Caco-2 (cell line): ENCODE results near the gene TXNDC5. TPM values are rescaled to one million over a fixed set of nuclear protein-coding genes. Genes with fewer than 3 reads are reported as not detected.

Experiments
- BruUV-seq: library from RNA; stranded (reverse); fragments of 400-500 nt; replicated peaks from 2 replicates; lab custom pipeline; 2021; lab: Mats Ljungman, UMichigan
- CTCF ChIA-PET: fragments of 300-600 bp; sonication (Branson Sonifier 250); formaldehyde crosslinking; loops from one replicate; lab custom pipeline; 2022; ENCODE audit warnings: antibody characterized with exemption; lab: Charles Lee
- POLR2A ChIA-PET: fragments of 300-600 bp; sonication (Branson Sonifier 250); formaldehyde crosslinking; loops from one replicate; lab custom pipeline; 2022; ENCODE audit warnings: antibody characterized with exemption; lab: Charles Lee
- DNase-seq, 2 experiments: peaks; one replicate each; pipeline versions ENCODE4 v3.0.0 to v3.0.0-alpha.2; 2020 to 2022
- H3K27me3 ChIP-seq: replicated peaks from 2 replicates; pipeline ENCODE4 v1.6.0; 2011; ENCODE audit warnings: low read length; ENCODE audit not compliant: control insufficient read depth, insufficient read depth
- H3K36me3 ChIP-seq: 2 replicates; pipeline ENCODE4 v1.5.1; 2011; ENCODE audit warnings: low read length; ENCODE audit not compliant: control insufficient read depth, insufficient read depth
- H3K4me1 ChIP-seq: fragments of 250-450 bp; sonication (Bioruptor Pico); 2 replicates; pipeline ENCODE4 v1.5.1; 2020; ENCODE audit warnings: mild to moderate bottlenecking
- H3K4me3 ChIP-seq: 2 replicates; pipeline ENCODE4 v1.5.1; 2011; ENCODE audit warnings: low read depth, mild to moderate bottlenecking, control low read depth, low read length
- H3K9me3 ChIP-seq: fragments of 250-450 bp; sonication (Bioruptor Pico); 2 replicates; pipeline ENCODE4 v1.5.1; 2020; ENCODE audit warnings: mild to moderate bottlenecking, moderate library complexity
- H3K27ac Mint-ChIP-seq: one replicate; pipeline ENCODE4 v1.8.0; 2022; ENCODE audit warnings: mixed read lengths; ENCODE audit not compliant: unreplicated experiment
- H3K27me3 Mint-ChIP-seq: one replicate; pipeline ENCODE4 v1.8.0; 2022; ENCODE audit warnings: mixed read lengths; ENCODE audit not compliant: insufficient read depth, unreplicated experiment
- H3K36me3 Mint-ChIP-seq: one replicate; pipeline ENCODE4 v1.8.0; 2022; ENCODE audit warnings: mild to moderate bottlenecking, mixed read lengths; ENCODE audit not compliant: insufficient read depth, unreplicated experiment
- H3K4me1 Mint-ChIP-seq: one replicate; pipeline ENCODE4 v1.8.0; 2022; ENCODE audit warnings: low read depth, mixed read lengths; ENCODE audit not compliant: unreplicated experiment
- H3K4me3 Mint-ChIP-seq: one replicate; pipeline ENCODE4 v1.8.0; 2022; ENCODE audit warnings: mild to moderate bottlenecking, moderate library complexity, mixed read lengths; ENCODE audit not compliant: unreplicated experiment
- H3K9me3 Mint-ChIP-seq: one replicate; pipeline ENCODE4 v1.8.0; 2022; ENCODE audit warnings: mixed read lengths; ENCODE audit not compliant: unreplicated experiment
- CTCF ChIP-seq, 2 experiments: fragments of 200-600 bp in 1 of 2; IDR thresholded peaks; 1 replicate in 1 of 2; 2 replicates in 1 of 2; pipeline versions ENCODE4 v1.5.1 to v1.8.0; 2011 to 2022; ENCODE audit warnings: antibody characterized with exemption in 1 of 2, control low read depth in 1 of 2, inconsistent platforms in 1 of 2, low read depth in 1 of 2, low read length in 1 of 2, mild to moderate bottlenecking in 1 of 2, moderate library complexity in 1 of 2; ENCODE audit not compliant: insufficient read depth in 1 of 2, severe bottlenecking in 1 of 2, unreplicated experiment in 1 of 2
- intact Hi-C: fragments of 100-400 bp; cut with micrococcal nuclease; formaldehyde crosslinking; loops from one replicate; pipeline ENCODE4 v1.10.0; 2022; ENCODE audit not compliant: unreplicated experiment
- total RNA-seq: library from RNA; stranded (reverse); gene quantifications from 2 replicates; pipeline ENCODE4 v1.2.3, GENCODE V29; 2022

Gene TXNDC5
- total RNA-seq, 1 experiment from 2014 or later, result 117 TPM

DNA sequence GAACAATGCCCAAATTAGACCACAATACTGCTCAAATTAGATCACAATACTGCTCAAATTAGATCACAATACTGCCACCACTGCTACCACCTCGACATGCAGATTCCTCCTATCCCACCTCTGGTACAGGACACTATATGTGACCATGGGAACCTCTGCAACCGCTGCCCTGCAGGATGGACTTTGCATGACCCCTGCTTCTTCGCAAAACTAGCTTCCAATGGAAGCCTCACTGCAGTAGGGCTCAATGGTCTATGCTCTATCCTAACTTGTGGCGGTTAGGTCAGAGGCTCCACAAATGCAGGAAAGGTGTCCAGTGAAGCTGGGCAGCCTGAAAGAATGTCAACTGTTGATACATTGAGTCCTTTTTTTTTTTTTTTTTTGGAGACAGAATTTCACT is 7.8 kb upstream of the TXNDC5 start:
- H3K27ac Mint-ChIP-seq, result no peak overlapping the region
- no peaks in the 10 kb centered on the region for H3K36me3 Mint-ChIP-seq
- H3K4me1 Mint-ChIP-seq, result no peaks in the 10 kb centered on the region
- H3K4me3 Mint-ChIP-seq, result no peak overlapping the region
- H3K4me1 ChIP-seq, result no peaks in the 10 kb centered on the region
- H3K9me3 ChIP-seq, result no peaks in the 10 kb centered on the region
- BruUV-seq, result no TSS peak
- no peaks in the 10 kb centered on the region for H3K36me3 ChIP-seq
- no peaks in the 10 kb centered on the region for H3K27me3 ChIP-seq
- no peak overlapping the region for H3K4me3 ChIP-seq
- no peaks in the 10 kb centered on the region for H3K27me3 Mint-ChIP-seq
- H3K9me3 Mint-ChIP-seq, result no peaks in the 10 kb centered on the region
- ChIA-PET POLR2A (no interaction called here), CTCF (interaction anchor here (0.7 kb wide), 1 partner anchor 522 kb away, joined by 9 read pairs; no protein-coding TSS in a partner anchor)
- TF ChIP-seq CTCF (IDR thresholded peaks at IDR 0.05; ENCODE audit: insufficient read depth in 1 of 2, low read depth in 1 of 2, low read length in 1 of 2, severe bottlenecking in 1 of 2, unreplicated experiment in 1 of 2), result no peak
- DNase-seq, result no peak
- intact Hi-C loops, result loop anchor here (10.0 kb wide), 1 partner anchor 194 kb away; the partner anchor contains the start of gene BMP6

GRCh38 chr6:7917729-7918128 is 7.1 kb upstream of the TXNDC5 start:
- Histone ChIP-seq H3K9me3 (no peaks in the 10 kb centered on the region), H3K27me3 (no peaks in the 10 kb centered on the region), H3K36me3 (no peaks in the 10 kb centered on the region), H3K4me3 (no peak overlapping the region), H3K4me1 (no peaks in the 10 kb centered on the region)
- H3K4me3 Mint-ChIP-seq, result no peak overlapping the region
- intact Hi-C loops, result loop anchor here (10.0 kb wide), 1 partner anchor 193 kb away; the partner anchor contains the start of gene BMP6
- ChIA-PET POLR2A (no interaction called here), CTCF (no interaction called here)
- no peak for TF ChIP-seq CTCF (IDR thresholded peaks at IDR 0.05; ENCODE audit: insufficient read depth in 1 of 2, low read depth in 1 of 2, low read length in 1 of 2, severe bottlenecking in 1 of 2, unreplicated experiment in 1 of 2)
- no peaks in the 10 kb centered on the region for H3K9me3 Mint-ChIP-seq
- no peak for DNase-seq
- no peaks in the 10 kb centered on the region for H3K4me1 Mint-ChIP-seq
- no peak overlapping the region for H3K27ac Mint-ChIP-seq
- BruUV-seq, result no TSS peak
- H3K36me3 Mint-ChIP-seq, result no peaks in the 10 kb centered on the region
- H3K27me3 Mint-ChIP-seq, result no peaks in the 10 kb centered on the region

DNA sequence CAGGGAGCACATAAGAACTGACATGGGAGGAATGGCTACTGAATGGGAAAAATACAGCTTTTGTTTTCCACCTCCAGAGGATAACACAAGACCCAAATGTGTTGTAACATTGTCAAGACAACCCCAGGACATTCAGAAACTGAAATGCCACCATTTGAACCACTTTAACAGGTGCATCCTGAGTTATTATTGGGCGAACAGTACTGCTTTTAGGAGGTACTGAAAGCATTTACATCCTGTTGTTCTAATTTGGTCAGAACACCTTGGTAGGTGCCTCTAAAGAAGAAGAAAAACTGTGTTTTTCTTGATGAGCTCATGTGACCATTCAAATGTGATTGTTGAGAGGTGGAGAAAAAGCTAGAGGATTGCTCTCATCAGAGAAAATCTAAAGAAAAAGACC is 6.4 kb upstream of the TXNDC5 start:
- no peak for TF ChIP-seq CTCF (IDR thresholded peaks at IDR 0.05; ENCODE audit: insufficient read depth in 1 of 2, low read depth in 1 of 2, low read length in 1 of 2, severe bottlenecking in 1 of 2, unreplicated experiment in 1 of 2)
- no peaks in the 10 kb centered on the region for H3K36me3 ChIP-seq
- Mint-ChIP-seq H3K27me3 (no peaks in the 10 kb centered on the region), H3K36me3 (no peaks in the 10 kb centered on the region), H3K9me3 (no peaks in the 10 kb centered on the region), H3K27ac (no peak overlapping the region), H3K4me1 (no peaks in the 10 kb centered on the region), H3K4me3 (no peak overlapping the region)
- POLR2A ChIA-PET, result no interaction called here
- H3K4me1 ChIP-seq, result no peaks in the 10 kb centered on the region
- intact Hi-C loops, result loop anchor here (10.0 kb wide), 1 partner anchor 192 kb away; the partner anchor contains the start of gene BMP6
- CTCF ChIA-PET, result no interaction called here
- no peaks in the 10 kb centered on the region for H3K27me3 ChIP-seq
- no TSS peak for BruUV-seq
- H3K4me3 ChIP-seq, result no peak overlapping the region
- no peak for DNase-seq
- no peaks in the 10 kb centered on the region for H3K9me3 ChIP-seq
